Sciatic nerve (tissue), 2 donors: ENCODE results near the gene BSX. TPM values are rescaled to one million over a fixed set of nuclear protein-coding genes. Genes with fewer than 3 reads are reported as not detected.

Experiments used
- ATAC-seq: fragments of 200-7000 bp; cut with Tn5 transposase; one replicate; pipeline ENCODE4 v1.9.1; 2020; ENCODE audit warnings: mild to moderate bottlenecking, moderate library complexity
- DNase-seq: peaks from one replicate; pipeline ENCODE4 v3.0.0-alpha.2; 2020; ENCODE audit warnings: low spot score
- intact Hi-C: fragments of 100-400 bp; cut with DNase I; formaldehyde crosslinking; loops from one replicate; pipeline ENCODE4 v1.14.2; 2022
- total RNA-seq: library from RNA; stranded (reverse); fragmentation: NEBNext Ultra II Directional; extraction: Animal tissue kit (Norgen Biotek cat#: 25700); gene quantifications from one replicate; pipeline ENCODE4 v1.2.1, GENCODE V29; 2021
- donor health status: DM: no; HTN: no; CAD: no.
- donor health status: DM: no; HTN: no; CAD: no.

The BSX gene
- total RNA-seq = not detected

DNA sequence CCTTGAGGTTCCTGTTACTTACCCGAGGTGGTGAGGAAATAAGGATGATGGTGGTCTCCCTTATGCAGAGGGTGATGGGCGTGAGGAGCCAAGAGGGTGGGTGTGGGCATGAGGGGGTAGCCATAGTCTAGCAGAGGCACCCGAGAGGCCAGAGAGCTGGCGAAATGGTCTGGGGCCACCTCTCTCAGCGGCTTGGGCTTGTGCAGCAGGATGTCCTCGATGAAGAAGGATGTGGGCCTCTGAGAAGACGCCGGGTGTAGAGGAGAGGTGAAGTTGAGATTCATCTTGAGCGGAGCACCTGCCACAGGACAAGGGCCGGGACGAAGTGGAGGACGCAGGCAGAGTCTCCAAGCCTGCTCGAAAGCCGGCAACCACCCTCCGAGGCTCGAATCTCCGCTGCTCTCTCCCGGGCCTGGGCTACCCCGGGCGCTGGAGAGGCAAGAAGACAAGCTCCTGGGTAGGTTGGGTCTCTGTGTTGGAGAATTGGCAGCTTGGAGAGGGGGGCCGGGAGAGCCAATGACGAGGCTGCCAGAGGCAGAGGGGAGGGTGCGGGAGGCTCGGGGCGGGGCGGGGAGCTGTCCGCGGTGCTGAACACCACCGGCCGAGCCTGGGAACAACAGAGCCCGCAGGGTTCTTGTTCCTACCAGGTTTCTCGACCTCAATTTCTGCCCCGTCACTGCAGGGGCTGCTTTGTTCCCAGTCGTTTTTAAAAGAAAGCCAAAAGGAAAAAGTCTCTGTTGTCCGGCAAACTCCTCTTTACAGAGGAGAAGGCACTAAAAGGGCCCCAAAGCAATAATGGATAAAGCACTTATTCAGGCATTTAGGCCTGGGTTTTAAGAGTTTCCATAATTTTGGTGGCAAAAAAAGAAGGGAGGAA is at the start of gene BSX:
TSS of gene BSX (minus strand) at position 447 of the 877 bp plus-strand sequence. CDS start at position 284, 163 bp downstream.
- DNase-seq (no peak), ATAC-seq (peak; percentile 71)
- intact Hi-C loops = no loop called here

DNA sequence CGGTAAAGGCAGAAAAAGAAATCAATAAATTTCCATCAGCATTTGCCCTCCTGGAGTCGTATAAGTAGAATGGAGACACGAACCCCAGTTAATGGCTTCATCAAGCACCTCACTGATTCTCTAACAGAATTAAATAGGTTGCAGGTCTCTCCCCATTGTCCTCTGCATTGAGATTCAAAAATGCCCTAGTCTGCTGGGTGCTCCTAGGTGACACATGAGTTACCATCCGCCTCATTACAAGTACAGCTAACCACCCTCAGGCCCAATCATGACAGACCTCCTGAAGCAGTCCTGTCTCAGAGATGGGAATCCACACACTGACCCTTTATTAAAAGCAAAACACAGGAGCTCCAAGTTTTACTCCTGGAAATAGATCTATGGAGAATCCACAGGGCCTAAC is 48.9 kb upstream of the BSX start:
- intact Hi-C loops = no loop called here
- ATAC-seq (no peak), DNase-seq (no peak)

DNA sequence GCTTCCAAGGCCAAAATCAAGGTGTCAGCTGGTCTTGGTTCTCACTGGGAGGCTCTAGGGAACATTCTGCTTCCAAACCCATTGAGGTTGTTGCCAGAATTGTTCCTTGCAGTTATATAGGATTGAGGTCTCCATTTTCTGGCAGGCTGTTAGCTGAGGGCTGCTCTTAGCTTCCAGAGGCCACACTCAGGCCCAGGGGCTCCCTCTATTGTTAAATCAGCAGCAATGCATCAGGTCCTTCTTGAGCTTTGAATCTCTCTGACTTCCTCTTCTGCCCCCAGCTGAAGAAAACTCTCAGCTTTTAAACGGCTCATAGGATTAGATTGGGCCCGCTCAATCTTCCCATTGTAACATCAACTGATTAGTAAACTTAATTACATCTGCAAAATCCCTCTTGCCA is 39.3 kb upstream of the BSX start:
- ATAC-seq = no peak
- intact Hi-C loops = loop anchor here (10.0 kb wide), 1 partner anchor 156 kb away; no protein-coding TSS in a partner anchor

DNA sequence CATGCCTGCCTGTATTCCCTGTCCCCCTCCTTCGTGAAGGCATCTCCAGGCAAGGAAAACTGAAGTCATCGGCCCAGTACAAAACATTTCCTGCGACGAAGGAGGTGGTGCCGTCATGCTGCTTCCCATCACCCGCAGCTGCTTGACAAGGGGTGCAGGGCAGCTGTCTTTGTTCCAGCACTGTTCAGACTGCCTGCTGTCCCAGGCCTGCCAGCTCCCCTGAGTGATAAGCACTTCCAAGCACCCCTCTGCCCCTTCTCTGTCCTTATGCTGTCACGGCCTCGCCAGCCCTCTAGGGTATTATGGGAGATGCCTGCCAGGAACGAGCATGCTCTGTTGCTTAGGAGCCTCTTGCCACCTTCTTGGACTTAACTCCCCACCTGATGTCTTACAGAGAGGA is 37.1 kb upstream of the BSX start:
- no peak for DNase-seq
- intact Hi-C loops = no loop called here
- ATAC-seq = no peak

More for the DNA sequence above, 39.3 kb upstream of the BSX start:
- no peak for DNase-seq

DNA sequence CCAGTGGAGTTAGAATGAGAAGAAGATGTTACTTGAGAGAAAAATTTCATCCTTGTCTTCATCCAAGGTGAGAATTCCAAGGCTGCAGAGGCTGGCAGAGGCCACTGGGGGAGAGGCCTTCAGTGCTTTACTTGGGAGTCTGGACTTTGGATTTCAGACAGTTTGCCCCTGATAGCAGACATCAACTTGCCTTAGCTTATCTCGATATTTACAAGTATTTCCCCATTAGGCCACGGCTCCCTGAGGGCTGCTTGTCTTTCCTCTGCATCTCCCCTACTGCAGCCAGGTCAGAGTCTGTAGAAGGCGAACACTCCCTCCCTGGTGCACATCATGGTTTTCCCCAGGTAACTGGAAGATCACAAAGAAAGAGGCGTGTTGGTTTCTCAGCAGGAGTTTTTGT is 29.9 kb upstream of the BSX start:
- ATAC-seq (no peak), DNase-seq (no peak)
- intact Hi-C loops = no loop called here

DNA sequence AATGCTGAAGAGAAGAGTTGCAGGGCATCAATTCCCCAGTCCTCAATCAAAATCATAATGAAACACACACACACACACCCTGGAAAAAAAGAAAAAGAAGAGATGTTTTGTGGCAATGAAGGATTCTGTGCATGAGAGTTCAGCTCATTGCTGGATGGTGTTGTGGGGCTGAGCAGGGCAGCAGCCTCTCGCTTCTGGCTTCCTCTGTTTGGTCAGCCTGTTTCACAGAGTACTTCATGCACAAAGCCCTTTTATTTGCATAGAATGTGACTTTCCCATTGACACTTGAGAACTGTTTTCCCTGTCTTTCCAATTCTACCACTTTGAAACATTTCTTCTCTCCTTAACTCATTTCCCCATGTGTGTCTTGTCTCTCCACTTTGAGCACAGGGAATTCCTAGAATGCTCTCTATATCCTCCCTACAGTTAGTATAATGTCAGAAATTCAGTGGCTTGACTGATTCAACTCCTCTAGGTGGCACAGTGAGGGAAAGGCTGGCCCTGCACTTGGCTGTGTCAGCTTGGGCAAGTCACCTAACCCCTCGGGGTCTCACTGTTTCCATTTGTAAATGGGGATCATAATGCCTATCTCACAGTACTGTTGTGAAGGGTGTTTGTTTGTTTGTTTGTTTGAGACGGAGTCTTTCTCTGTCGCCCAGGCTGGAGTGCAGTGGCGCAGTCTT is 25.4 kb upstream of the BSX start:
- no peak for ATAC-seq
- intact Hi-C loops = no loop called here
- DNase-seq = no peak

DNA sequence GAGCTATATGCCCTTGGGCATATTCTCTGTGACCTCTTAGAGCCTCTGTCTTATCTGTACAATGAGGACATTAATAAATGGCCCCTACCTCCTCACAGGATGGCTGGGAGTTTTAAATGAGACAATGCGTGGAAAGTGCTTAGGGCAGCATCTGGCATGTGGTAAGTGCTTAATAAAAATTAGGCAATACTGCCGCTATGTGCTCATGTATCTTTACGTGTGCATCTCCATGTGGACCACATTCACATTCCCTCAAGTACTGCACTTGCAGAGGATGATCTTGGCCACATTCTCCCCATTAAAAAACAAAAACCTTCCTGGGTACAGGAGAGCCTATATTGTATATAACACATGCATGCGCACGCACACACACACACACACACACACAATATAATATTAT is 19.1 kb upstream of the BSX start:
- intact Hi-C loops = no loop called here

DNA sequence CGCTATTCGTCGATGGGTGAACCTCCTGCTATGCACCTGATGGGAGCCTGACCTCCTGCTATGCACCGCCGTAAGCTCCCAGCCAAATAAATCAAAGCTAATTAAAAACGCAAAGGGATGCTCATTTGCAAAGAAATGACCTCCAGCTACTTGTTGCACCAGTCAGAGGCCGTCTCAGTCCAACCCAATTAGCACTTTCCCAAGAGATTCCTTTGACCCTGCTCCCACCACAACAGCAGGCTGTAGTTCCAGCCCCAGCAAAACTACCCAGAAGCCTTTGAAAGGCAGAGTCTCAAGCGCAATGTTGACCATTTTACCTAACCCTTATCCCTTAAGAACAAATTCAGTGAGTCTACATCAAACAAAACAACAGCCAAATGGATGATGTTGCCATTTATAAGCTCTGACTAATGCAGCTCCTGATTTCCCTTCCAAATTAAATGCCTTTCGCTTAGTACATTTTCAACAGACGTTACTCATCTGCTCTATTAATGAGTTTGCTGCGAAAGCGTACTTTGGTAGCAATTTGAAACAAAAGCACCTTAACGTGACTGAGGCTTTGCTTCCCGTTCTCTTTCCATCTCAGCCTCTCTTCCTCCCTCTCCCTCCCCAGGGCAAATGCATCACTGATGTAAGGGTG is 17.2 kb upstream of the BSX start:
- intact Hi-C loops = no loop called here
- DNase-seq (no peak), ATAC-seq (no peak)

More for the DNA sequence above, 19.1 kb upstream of the BSX start:
- DNase-seq (no peak), ATAC-seq (no peak)

DNA sequence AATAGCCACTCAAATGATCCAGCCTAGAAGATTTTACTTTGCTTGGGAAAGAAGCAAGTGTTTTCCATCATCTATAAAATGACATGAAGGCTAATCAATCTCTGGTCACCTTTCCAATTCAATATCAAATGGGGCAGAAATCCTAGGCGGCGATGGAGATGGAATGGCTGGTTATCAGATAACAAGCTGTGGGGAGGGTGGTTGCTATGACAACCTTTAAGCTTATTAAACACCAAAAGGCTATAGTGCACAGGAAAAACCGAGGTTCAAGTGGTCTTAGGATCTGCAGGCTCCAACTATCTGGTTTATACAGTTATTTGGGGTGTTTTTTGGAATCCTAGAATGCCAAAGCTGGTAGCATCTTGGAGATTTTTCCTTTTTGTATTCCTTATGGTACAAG is 13.9 kb upstream of the BSX start:
- ATAC-seq (no peak), DNase-seq (no peak)
- intact Hi-C loops = no loop called here

DNA sequence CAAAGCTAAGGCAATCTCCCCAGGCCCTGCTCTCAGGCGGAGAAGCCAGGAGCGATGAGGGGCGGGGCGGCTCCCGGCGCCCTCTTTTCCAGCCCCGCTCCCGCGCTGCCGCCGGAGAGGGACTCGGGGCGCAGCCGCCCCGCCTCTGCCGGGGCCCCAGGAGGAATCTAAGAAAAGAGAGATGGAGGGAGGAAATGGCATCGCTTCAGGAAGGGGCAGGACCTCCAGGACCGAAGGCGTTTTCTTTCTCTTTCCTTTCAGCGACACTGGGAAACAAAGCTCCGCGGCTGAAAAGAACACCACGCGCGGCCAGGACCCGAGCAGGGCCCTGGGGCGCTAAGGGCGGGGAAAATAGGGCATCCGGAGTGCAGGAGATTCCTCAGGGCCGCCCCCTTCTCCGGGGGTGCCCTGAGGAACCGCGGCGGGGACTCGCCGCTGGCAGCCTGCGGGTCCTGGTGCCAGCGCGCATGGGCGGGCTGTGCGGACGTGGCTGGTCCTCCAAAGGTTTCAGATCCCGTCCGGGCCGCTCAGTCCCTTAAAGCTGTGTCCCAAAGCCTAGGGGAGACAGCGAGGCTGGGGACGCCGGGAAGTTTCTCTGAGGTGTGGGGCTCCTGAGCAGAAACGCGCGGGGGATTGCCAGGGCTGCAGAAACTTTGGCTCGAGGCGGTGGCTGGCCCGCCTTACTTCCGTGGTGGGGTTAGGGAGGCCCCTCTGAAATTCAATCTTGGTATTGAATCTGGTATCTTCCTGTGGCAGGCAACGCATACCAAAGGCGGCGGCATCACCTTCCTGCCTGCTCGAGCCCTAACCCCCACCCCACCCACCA is 2.8 kb upstream of the BSX start:
- no peak for DNase-seq
- intact Hi-C loops = no loop called here
- ATAC-seq = peak; percentile 38

DNA sequence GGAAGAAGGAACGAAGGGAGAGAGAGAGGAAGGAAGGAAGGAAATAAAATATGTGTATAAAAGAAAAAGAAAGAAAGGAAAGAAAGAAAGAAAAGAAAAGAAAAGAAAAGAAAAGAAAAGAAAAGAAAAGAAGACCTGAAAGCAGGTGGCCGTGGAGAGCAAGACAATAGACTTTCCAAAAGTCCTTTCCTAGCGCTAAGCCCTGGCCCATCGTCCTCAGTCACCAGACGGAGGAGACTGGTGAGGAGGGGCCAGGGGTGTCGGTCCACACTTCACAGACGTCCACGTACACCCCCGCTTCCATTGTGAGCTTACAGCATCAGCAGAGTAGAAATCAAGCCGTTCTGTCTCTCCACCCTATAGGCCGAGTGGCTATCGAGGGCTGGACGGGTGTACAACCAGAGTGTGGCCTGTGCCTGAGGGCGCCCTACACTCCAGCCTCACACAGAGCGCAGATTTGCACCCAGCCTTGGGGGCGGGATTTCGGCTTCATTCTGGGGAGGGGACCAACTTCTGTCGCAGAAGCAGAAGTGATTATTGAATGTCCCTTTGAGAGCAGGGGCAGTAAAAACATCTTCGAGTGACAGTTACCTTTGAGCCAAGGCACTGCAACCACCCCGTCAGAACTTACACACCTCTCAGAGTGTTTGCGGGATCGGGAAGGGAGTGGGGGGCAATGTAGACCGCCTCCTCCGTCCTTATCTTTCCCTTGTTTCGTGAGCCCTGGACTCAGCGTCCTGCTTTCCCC is 2.0 kb upstream of the BSX start:
- intact Hi-C loops = no loop called here
- no peak for DNase-seq
- ATAC-seq = no peak

DNA sequence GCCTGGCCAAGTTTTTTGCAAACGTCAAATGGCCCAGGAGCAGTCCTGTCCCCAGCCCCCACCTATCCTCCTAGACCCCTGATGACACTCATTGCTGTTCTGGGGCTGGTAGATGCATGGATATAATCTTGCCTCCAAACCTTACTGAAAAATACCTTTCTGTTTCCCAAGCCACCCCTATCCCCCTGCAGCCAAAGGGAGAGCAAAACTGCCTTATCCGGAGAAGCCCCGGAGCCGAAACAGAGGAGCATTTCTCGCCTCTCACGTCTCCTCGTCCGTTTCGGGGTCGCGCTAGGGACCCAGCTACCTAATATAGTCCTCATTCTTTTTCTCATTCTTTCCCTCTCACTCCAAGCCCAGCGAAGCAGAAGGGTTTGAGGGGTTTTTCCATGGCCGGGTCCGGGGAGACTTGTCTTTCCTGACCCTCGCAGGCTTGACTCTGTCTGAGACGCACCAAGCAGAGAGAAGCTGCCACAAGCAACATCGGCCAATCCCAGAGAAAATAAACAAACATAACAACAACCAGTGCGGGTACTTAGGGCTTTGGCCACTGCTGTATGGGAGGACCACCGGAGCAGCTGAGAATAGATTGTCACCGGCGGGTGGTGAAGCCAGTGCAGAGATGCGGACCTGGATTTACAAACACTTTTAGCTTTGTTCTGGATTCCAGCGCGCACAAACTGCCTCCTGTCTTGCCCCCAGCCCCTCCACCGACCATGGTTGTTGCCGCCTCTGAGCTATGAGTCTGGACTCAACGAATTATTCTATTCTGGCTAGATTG is 1.6 kb downstream of the BSX start:
- intact Hi-C loops = no loop called here
- ATAC-seq (no peak), DNase-seq (no peak)

DNA sequence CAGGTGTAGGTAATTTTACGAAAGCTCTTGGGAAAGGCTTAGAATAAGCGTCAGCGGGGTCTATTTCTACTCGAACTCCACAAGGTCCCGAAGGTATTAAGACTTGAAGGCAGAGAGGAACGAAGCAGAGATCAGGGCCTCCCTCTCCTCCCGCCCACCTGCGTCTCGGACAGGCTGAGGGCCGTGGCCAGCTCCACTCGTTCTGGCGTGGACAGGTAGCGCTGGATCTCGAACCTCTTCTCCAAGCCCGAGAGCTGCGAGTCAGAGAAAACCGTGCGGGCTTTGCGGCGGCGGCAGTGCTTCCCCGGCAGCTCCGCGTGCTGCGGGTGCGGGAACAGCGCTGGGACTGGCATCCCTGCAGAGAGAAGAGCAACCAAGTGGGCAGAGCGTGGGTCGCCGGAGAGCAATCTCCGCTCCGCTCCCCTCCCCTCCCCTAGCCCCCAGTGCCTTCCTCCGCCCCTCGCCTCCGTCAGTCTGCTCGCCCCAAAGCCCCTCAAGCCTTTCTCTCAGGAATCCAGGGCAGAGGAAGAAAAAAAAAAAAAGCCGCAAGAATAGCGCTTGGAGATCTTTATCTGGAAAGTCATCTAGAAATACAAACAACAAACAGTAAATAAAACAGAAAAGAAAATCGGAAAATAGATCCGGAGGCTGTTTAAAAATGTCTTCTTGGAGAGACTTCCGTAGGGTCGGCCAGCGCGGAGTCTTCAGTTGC is 2.4 kb downstream of the BSX start:
- DNase-seq (no peak), ATAC-seq (no peak)
- intact Hi-C loops = no loop called here

DNA sequence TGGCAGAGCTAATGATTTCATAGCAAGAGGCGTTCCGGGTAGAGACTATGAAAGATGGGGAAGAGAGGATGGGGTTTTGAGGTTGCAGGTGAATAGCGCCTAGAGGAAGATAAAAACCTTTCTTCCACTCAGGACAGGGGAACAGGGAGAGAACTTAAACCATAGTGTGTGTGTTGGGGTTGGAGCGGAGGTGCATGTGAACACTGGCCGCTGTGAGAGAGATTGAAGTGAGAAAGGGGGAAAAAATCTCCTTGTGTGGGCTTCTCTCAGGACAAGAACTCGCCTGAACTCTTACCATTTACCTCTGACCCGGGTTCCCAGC is 3.4 kb downstream of the BSX start:
- DNase-seq (no peak), ATAC-seq (no peak)
- intact Hi-C loops = no loop called here

DNA sequence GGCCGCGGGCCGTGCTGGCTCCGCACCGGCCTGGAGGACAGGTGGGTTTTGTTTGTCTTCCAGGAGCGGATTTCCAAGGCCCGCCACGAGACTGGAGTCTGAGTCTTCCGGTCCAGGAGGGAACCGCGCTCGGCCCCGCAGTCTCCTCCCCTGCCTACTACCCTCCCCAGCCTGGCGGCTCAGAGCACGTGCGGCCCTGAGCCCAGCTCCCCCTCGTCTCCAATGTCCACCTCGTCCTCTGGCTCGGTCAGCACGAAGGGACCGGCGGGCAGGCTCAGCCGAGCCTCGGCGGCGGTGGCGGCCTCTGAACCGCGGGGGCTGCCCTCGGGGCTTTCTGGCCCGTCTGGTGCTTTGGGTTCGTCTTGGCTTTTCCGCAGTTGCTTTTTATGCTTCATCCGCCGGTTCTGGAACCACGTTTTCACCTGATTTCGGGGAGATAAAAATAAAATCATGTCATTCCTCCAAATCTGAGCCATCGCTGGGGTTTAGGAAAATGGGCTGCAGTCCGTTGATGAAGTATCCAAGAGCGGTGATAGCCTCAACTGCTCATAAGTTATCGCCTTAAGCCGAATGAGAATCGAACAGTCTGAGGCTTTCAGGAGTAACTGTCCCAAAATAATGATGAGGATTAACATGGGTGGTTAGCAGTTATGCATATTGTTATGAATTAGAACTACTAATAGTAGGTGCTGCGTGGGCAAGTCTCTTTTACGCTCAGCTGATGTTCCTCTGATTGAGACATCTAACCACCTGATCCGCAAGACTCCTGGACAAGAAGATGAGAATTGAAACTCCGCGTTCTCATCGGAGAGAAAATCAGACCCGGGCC is 4.0 kb downstream of the BSX start:
- ATAC-seq = peak; percentile 34

DNA sequence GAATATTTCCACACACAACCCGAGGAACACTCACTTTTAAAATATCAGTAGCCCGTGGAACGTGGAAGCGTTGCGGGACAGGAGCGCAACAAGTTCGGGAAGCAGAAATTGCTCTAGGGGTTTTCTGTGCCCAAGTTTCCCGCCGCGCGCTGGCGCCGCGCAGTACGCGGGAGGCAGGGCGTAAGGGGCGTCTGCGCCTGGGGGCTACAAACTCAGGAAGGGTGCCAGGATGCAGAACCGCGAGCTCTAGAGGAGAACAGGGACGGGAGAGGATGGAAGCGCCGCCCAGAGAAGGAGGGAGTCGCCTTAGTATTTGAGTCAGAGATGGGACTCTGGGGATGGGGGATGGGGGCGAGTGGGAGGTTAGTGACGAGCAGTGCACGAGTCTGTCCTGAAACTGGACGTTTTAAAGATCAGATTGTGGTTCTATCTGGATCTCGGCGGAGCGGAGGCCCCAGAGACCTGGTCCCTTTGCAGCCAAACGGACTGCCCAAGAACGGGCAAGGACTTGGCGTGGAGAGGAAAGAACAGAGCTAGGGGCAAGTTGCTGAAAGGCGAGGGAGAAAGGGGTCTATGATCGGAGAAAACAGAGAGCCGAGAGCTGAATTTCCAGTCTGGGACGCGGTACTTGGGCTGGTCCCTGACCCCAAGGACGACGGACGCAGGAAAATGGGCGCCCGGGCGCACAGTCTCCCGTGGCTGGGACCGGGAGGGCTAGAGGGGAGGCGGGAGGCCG is 4.7 kb downstream of the BSX start:
- DNase-seq = no peak
- no peak for ATAC-seq
- intact Hi-C loops = no loop called here

More for the DNA sequence above, 4.0 kb downstream of the BSX start:
- intact Hi-C loops = no loop called here
- no peak for DNase-seq
